Kidney (tissue), 14 donors: ENCODE data around the gene PFKFB3. TPM values are rescaled to one million over a fixed set of nuclear protein-coding genes. Genes with fewer than 3 reads are reported as not detected.

Experiments
- DNase-seq, 5 donors: peaks; one replicate each; pipeline ENCODE4 v3.0.0-alpha.2; 2013 to 2020
- FAIRE-seq: peaks from 2 replicates; lab custom pipeline; 2012; peaks lifted over from hg19 to GRCh38; lab: Jason Lieb, UNC
- H3K27ac ChIP-seq, 2 donors: one replicate each; pipeline ENCODE4 v1.7.0; 2013; ENCODE audit warnings: low read depth in 2 of 2, low read length in 2 of 2, inconsistent platforms in 1 of 2
- H3K27me3 ChIP-seq: one replicate; pipeline ENCODE4 v1.7.1; 2013; ENCODE audit warnings: low read length, inconsistent platforms; ENCODE audit not compliant: control insufficient read depth, insufficient read depth
- H3K36me3 ChIP-seq, 3 donors: one replicate each; pipeline versions ENCODE4 v1.7.0 to v1.7.1; 2013; ENCODE audit warnings: low read length in 3 of 3, control low read depth in 1 of 3, inconsistent platforms in 1 of 3; ENCODE audit not compliant: insufficient read depth in 3 of 3, control insufficient read depth in 2 of 3
- H3K4me1 ChIP-seq, 3 donors: one replicate each; pipeline versions ENCODE4 v1.7.0 to v1.7.1; 2013; ENCODE audit warnings: low read length in 3 of 3, inconsistent platforms in 1 of 3, low read depth in 1 of 3; ENCODE audit not compliant: control insufficient read depth in 2 of 3, insufficient read depth in 2 of 3
- H3K4me3 ChIP-seq, 3 donors: one replicate each; pipeline versions ENCODE4 v1.7.0 to v1.8.1; 2013; ENCODE audit warnings: low read length in 3 of 3, control low read depth in 1 of 3, inconsistent platforms in 1 of 3
- H3K9ac ChIP-seq, 3 donors: one replicate each; pipeline versions ENCODE4 v1.7.0 to v1.7.1; 2013; ENCODE audit warnings: low read length in 3 of 3, control low read depth in 1 of 3, inconsistent platforms in 1 of 3
- H3K9me3 ChIP-seq, 3 donors: one replicate each; pipeline versions ENCODE4 v1.7.0 to v1.7.1; 2013; ENCODE audit warnings: low read length in 3 of 3, control low read depth in 1 of 3, inconsistent platforms in 1 of 3; ENCODE audit not compliant: control insufficient read depth in 2 of 3, insufficient read depth in 1 of 3
- intact Hi-C: fragments of 100-400 bp; cut with DNase I; formaldehyde crosslinking; loops from one replicate; pipeline ENCODE4 v1.11.1; 2022
- polyA plus RNA-seq: library from polyadenylated mRNA; stranded (reverse); fragments of 350-450 nt; fragmentation: Illumina TruSeq; extraction: RNeasy Lipid Tissue Mini Kit (QIAGEN cat#74804); gene quantifications from one replicate; pipeline ENCODE4 v1.2.3, GENCODE V29; 2014; ENCODE audit warnings: low read depth, low replicate concordance; ENCODE audit not compliant: insufficient read depth
- total RNA-seq: library from RNA; stranded (reverse); fragmentation: NEBNext Ultra II Directional; extraction: Animal tissue kit (Norgen Biotek cat#: 25700); gene quantifications from one replicate; pipeline ENCODE4 v1.2.1, GENCODE V29; 2021
- TF ChIP-seq, protein P1 (sequence below): IDR thresholded peaks from 3 replicates; pipeline ENCODE4 v1.5.1; 2012; ENCODE audit warnings: mild to moderate bottlenecking, moderate library complexity, borderline replicate concordance; ENCODE audit not compliant: insufficient read depth; ENCODE audit errors: extremely low read depth
- donor health status: control.
- donor health status: control.
- donor health status: control.
- donor health status: control.
- donor health status: control.
- donor health status: DM: yes; HTN: yes; CAD: no.
- donor health status: Normal renal cell carcinoma (clear cell type).

Gene PFKFB3
- total and polyA plus RNA-seq, 2 donors from 2014 or later, result 34.9 to 141 TPM

DNA sequence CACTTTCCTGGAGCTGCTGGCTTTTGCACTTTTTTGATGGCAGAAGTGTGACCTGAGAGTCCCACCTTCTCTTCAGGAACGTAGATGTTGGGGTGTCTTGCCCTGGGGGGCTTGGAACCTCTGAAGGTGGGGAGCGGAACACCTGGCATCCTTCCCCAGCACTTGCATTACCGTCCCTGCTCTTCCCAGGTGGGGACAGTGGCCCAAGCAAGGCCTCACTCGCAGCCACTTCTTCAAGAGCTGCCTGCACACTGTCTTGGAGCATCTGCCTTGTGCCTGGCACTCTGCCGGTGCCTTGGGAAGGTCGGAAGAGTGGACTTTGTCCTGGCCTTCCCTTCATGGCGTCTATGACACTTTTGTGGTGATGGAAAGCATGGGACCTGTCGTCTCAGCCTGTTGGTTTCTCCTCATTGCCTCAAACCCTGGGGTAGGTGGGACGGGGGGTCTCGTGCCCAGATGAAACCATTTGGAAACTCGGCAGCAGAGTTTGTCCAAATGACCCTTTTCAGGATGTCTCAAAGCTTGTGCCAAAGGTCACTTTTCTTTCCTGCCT, 31.1 kb downstream of the PFKFB3 start:
- H3K4me3 ChIP-seq, result no peak overlapping the region

DNA sequence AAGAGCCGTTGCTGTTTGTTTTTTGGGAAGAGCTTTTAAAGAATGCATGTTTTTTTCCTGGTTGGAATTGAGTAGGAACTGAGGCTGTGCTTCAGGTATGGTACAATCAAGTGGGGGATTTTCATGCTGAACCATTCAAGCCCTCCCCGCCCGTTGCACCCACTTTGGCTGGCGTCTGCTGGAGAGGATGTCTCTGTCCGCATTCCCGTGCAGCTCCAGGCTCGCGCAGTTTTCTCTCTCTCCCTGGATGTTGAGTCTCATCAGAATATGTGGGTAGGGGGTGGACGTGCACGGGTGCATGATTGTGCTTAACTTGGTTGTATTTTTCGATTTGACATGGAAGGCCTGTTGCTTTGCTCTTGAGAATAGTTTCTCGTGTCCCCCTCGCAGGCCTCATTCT, 31.6 kb downstream of the PFKFB3 start:
- Histone ChIP-seq H3K36me3 (peaks cover 0 to 12% (median 7%) of the 10 kb centered on the region in 3 donors), H3K4me3 (no peak overlapping the region), H3K9me3 (no peaks in the 10 kb centered on the region), H3K9ac (no peak overlapping the region), H3K27ac (no peak overlapping the region), H3K4me1 (no peaks in the 10 kb centered on the region), H3K27me3 (no peaks in the 10 kb centered on the region)
- intact Hi-C loops, result no loop called here
- no peak for FAIRE-seq
- TF ChIP-seq, protein P1, sequence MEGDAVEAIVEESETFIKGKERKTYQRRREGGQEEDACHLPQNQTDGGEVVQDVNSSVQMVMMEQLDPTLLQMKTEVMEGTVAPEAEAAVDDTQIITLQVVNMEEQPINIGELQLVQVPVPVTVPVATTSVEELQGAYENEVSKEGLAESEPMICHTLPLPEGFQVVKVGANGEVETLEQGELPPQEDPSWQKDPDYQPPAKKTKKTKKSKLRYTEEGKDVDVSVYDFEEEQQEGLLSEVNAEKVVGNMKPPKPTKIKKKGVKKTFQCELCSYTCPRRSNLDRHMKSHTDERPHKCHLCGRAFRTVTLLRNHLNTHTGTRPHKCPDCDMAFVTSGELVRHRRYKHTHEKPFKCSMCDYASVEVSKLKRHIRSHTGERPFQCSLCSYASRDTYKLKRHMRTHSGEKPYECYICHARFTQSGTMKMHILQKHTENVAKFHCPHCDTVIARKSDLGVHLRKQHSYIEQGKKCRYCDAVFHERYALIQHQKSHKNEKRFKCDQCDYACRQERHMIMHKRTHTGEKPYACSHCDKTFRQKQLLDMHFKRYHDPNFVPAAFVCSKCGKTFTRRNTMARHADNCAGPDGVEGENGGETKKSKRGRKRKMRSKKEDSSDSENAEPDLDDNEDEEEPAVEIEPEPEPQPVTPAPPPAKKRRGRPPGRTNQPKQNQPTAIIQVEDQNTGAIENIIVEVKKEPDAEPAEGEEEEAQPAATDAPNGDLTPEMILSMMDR, result no peak
- peak in 1 of 5 donors; percentile 64 for DNase-seq

More for the DNA sequence above, 31.1 kb downstream of the PFKFB3 start:
- no peak overlapping the region for H3K9ac ChIP-seq
- intact Hi-C loops, result no loop called here
- H3K27ac ChIP-seq, result no peak overlapping the region
- TF ChIP-seq, protein P1, result no peak
- no peaks in the 10 kb centered on the region for H3K27me3 ChIP-seq
- H3K4me1 ChIP-seq, result no peaks in the 10 kb centered on the region
- FAIRE-seq (no peak), DNase-seq (peak in 1 of 5 donors; percentile 22)
- H3K9me3 ChIP-seq, result no peaks in the 10 kb centered on the region
- peaks cover 0 to 12% (median 7%) of the 10 kb centered on the region in 3 donors for H3K36me3 ChIP-seq

DNA sequence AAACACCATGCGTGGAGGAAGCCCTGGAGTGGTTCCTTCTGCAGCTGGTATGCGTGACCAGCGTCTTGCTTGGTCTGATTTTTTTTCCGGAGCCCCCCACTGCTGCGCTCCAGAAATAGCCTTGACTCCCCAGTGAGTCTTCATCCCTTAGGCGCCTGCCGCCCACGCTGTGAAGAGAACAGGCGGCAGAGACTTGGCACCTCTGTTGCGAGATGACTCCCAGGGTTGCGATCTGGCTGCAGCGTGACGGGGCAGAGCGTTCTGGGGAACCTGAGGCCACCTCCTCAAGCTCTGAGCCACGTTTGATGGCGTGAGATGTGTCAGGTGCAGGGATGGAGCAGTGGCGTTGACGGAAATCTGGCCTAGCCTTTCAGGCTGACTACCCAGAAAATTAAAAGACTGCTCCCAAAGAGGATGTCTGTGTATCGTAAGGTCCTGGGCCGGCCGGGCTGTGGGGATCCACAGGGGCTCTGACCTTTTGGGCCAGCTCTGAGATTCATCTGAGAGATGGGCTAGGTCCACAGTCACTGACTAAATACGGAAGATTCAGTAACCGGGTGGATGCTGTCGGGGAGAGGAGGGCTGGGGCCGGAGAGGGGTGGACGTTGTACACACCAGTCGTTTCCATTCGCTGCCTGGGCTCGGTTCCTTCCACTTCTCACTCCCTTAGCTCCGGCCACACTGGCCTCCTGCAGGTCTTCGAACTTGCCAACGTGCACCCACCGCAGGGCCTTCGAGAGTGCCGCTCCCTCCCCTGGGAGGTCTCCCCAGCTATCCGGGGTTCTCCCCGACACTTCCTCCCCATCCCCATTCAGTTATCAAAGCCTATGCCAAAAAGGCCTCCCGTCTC, 33.8 kb downstream of the PFKFB3 start:
- peak in 1 of 5 donors; percentile 71 for DNase-seq
- intact Hi-C loops, result no loop called here
- peaks cover 0 to 5% (median 2%) of the 10 kb centered on the region in 3 donors for H3K36me3 ChIP-seq
- FAIRE-seq, result no peak
- TF ChIP-seq, protein P1, result no peak
- no peaks in the 10 kb centered on the region for H3K27me3 ChIP-seq
- no peaks in the 10 kb centered on the region for H3K4me1 ChIP-seq
- H3K9ac ChIP-seq, result no peak overlapping the region
- no peak overlapping the region for H3K27ac ChIP-seq
- no peak overlapping the region for H3K4me3 ChIP-seq
- no peaks in the 10 kb centered on the region for H3K9me3 ChIP-seq
